Uterus (tissue), 2 donors: ENCODE data around the gene LSAMP.

ENCODE experiments used
- POLR2A ChIP-seq, 2 donors: fragments of 450-650 bp; IDR thresholded peaks; one replicate each; pipeline ENCODE4 v1.6.1; 2016; ENCODE audit warnings: antibody characterized with exemption in 2 of 2, mild to moderate bottlenecking in 1 of 2, moderate library complexity in 1 of 2
- TF ChIP-seq, protein P1 (sequence below), 4 experiments: fragments of 200-600 bp in 2 of 4; fragments of 450-650 bp in 2 of 4; sonication (generic) in 2 of 4; IDR thresholded peaks; one replicate each; pipeline ENCODE4 v1.5.1; 2016 to 2019; ENCODE audit warnings: antibody characterized with exemption in 4 of 4, mild to moderate bottlenecking in 2 of 4, moderate library complexity in 1 of 4

GRCh38 chr3:116299646-116300081 is 145.6 kb downstream of the LSAMP start:
- TF ChIP-seq, protein P1, sequence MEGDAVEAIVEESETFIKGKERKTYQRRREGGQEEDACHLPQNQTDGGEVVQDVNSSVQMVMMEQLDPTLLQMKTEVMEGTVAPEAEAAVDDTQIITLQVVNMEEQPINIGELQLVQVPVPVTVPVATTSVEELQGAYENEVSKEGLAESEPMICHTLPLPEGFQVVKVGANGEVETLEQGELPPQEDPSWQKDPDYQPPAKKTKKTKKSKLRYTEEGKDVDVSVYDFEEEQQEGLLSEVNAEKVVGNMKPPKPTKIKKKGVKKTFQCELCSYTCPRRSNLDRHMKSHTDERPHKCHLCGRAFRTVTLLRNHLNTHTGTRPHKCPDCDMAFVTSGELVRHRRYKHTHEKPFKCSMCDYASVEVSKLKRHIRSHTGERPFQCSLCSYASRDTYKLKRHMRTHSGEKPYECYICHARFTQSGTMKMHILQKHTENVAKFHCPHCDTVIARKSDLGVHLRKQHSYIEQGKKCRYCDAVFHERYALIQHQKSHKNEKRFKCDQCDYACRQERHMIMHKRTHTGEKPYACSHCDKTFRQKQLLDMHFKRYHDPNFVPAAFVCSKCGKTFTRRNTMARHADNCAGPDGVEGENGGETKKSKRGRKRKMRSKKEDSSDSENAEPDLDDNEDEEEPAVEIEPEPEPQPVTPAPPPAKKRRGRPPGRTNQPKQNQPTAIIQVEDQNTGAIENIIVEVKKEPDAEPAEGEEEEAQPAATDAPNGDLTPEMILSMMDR (IDR thresholded peaks at IDR 0.05) = no peak
- no peak for TF ChIP-seq POLR2A (IDR thresholded peaks at IDR 0.05)
